Activated B cell treated with CpG ODN at 0.5 μM for 24 hours (primary cell): ENCODE results near the gene ZKSCAN5. TPM values are rescaled to one million over a fixed set of nuclear protein-coding genes. Genes with fewer than 3 reads are reported as not detected.

Experiments
- ATAC-seq: fragments of 200-7000 bp; cut with Tn5 transposase; one replicate; pipeline ENCODE4 v1.10.0; 2021; ENCODE audit warnings: low read depth, mild to moderate bottlenecking, moderate library complexity
- CTCF ChIA-PET: fragments of 350-600 bp; sonication (Branson Sonifier 250); formaldehyde crosslinking; loops from one replicate; lab custom pipeline; 2021; ENCODE audit warnings: antibody characterized with exemption; lab: Charles Lee
- POLR2A ChIA-PET: fragments of 350-600 bp; sonication (Branson Sonifier 250); formaldehyde crosslinking; loops from one replicate; lab custom pipeline; 2021; ENCODE audit warnings: antibody characterized with exemption; lab: Charles Lee
- DNase-seq: peaks from one replicate; pipeline ENCODE4 v3.0.0; 2022
- H3K27ac Mint-ChIP-seq: one replicate; pipeline ENCODE4 v1.8.0; 2020; ENCODE audit warnings: mixed read lengths
- H3K27me3 Mint-ChIP-seq: one replicate; pipeline ENCODE4 v1.8.0; 2021; ENCODE audit warnings: mixed read lengths
- H3K36me3 Mint-ChIP-seq: one replicate; pipeline ENCODE4 v1.8.0; 2021; ENCODE audit warnings: low read depth, mixed read lengths
- H3K4me1 Mint-ChIP-seq: one replicate; pipeline ENCODE4 v1.8.0; 2021; ENCODE audit warnings: mixed read lengths
- H3K4me3 Mint-ChIP-seq: one replicate; pipeline ENCODE4 v1.8.0; 2020; ENCODE audit warnings: mild to moderate bottlenecking, mixed read lengths
- H3K9me3 Mint-ChIP-seq: one replicate; pipeline ENCODE4 v1.8.0; 2020; ENCODE audit warnings: mixed read lengths
- CTCF ChIP-seq: fragments of 200-600 bp; IDR thresholded peaks from one replicate; pipeline ENCODE4 v1.8.0; 2022; ENCODE audit warnings: antibody characterized with exemption, mild to moderate bottlenecking
- intact Hi-C: fragments of 100-400 bp; cut with micrococcal nuclease; formaldehyde crosslinking; loops from one replicate; pipeline ENCODE4 v1.15.1; 2024
- total RNA-seq: library from RNA; stranded (reverse); gene quantifications from 2 replicates; pipeline ENCODE4 v1.2.3, GENCODE V29; 2022

ZKSCAN5 gene
- total RNA-seq, 1 donor from 2014 or later: 10.3 TPM

GRCh38 chr7:99551334-99551733, 46.9 kb downstream of the ZKSCAN5 start:
- CTCF ChIA-PET: no interaction called here
- H3K4me3 Mint-ChIP-seq: peak overlapping the region; percentile 91
- peaks cover 56% of the 10 kb centered on the region for H3K36me3 Mint-ChIP-seq
- POLR2A ChIA-PET: interaction anchor here (1.2 kb wide), 4 partner anchors 46 to 51 kb away, joined by 4 to 31 read pairs (median 14); partner anchors contain the start of genes ZKSCAN5 and ZNF394
- DNase-seq (no peak), ATAC-seq (peak; percentile 8)
- intact Hi-C loops: loop anchor here (10.0 kb wide), 3 partner anchors 177 to 677 kb away; partner anchors contain the start of genes ARPC1B, TMEM130, TRIM4 and TRRAP
- peak overlapping the region; percentile 87 for H3K27ac Mint-ChIP-seq
- no peaks in the 10 kb centered on the region for H3K27me3 Mint-ChIP-seq
- TF ChIP-seq CTCF: no peak
- peaks cover 3% of the 10 kb centered on the region for H3K9me3 Mint-ChIP-seq
- peaks cover 30% of the 10 kb centered on the region for H3K4me1 Mint-ChIP-seq

GRCh38 chr7:99551767-99552463, 47.5 kb downstream of the ZKSCAN5 start, which contains the start of gene FAM200A:
Gene FAM200A, minus strand, starts transcription at chr7:99552114. Its CDS starts 3,707 bp downstream, at chr7:99548407.
- intact Hi-C loops: loop anchor here (1.0 to 10.0 kb wide), 7 partner anchors 48 to 677 kb away; partner anchors contain the start of genes ARPC1B, TMEM130, TRIM4 and TRRAP
- Mint-ChIP-seq H3K27me3 (no peaks in the 10 kb centered on the region), H3K36me3 (peaks cover 53% of the 10 kb centered on the region), H3K4me1 (peaks cover 33% of the 10 kb centered on the region), H3K27ac (peak within 1 kb of the TSS; percentile 87), H3K9me3 (peaks cover 3% of the 10 kb centered on the region), H3K4me3 (peak within 1 kb of the TSS; percentile 91)
- POLR2A ChIA-PET: interaction anchor here (0.5 to 1.2 kb wide), 12 partner anchors 8 to 531 kb away, joined by 3 to 31 read pairs (median 4); partner anchors contain the start of genes BUD31, PDAP1, ZKSCAN5 and ZNF394
- ATAC-seq (peak; percentile 98), DNase-seq (peak; percentile 78)
- CTCF ChIA-PET: no interaction called here
- no peak for TF ChIP-seq CTCF

- ChIA-PET CTCF (no interaction called here), POLR2A (interaction anchor here (1.5 kb wide), 1 partner anchor 53 kb away, joined by 4 read pairs; the partner anchor contains the start of gene ZNF394)
- Mint-ChIP-seq H3K9me3 (peaks cover 3% of the 10 kb centered on the region), H3K4me1 (peaks cover 44% of the 10 kb centered on the region), H3K4me3 (no peak overlapping the region), H3K27ac (no peak overlapping the region), H3K36me3 (peaks cover 46% of the 10 kb centered on the region), H3K27me3 (no peaks in the 10 kb centered on the region)
- TF ChIP-seq CTCF: no peak
- intact Hi-C loops: loop anchor here (10.0 kb wide), 3 partner anchors 178 to 678 kb away; partner anchors contain the start of genes ARPC1B, TMEM130, TRIM4 and TRRAP
- ATAC-seq (no peak), DNase-seq (no peak)
These were observed 48.6 kb downstream of the ZKSCAN5 start for GRCh38 chr7:99553039-99553438.

- DNase-seq: no peak
- Mint-ChIP-seq H3K9me3 (no peaks in the 10 kb centered on the region), H3K4me3 (no peak overlapping the region), H3K27me3 (no peaks in the 10 kb centered on the region), H3K27ac (no peak overlapping the region), H3K4me1 (peaks cover 49% of the 10 kb centered on the region), H3K36me3 (peaks cover 43% of the 10 kb centered on the region)
- ChIA-PET POLR2A (no interaction called here), CTCF (no interaction called here)
- intact Hi-C loops: loop anchor here (10.0 kb wide), 3 partner anchors 180 to 680 kb away; partner anchors contain the start of genes ARPC1B, TMEM130, TRIM4 and TRRAP
- TF ChIP-seq CTCF: no peak
- no peak for ATAC-seq
These were observed 50.5 kb downstream of the ZKSCAN5 start for GRCh38 chr7:99554939-99555338.

GRCh38 chr7:99557196-99557607, 52.7 kb downstream of the ZKSCAN5 start:
- no peak for ATAC-seq
- DNase-seq: no peak
- H3K4me1 Mint-ChIP-seq: peaks cover 50% of the 10 kb centered on the region
- H3K27me3 Mint-ChIP-seq: no peaks in the 10 kb centered on the region
- H3K27ac Mint-ChIP-seq: peak overlapping the region; percentile 97
- ChIA-PET CTCF (interaction anchor here (1.5 kb wide), 1 partner anchor 58 kb away, joined by 3 read pairs; no protein-coding TSS in a partner anchor), POLR2A (interaction anchor here (0.6 to 5.2 kb wide), 12 partner anchors 25 to 920 kb away, joined by 3 to 69 read pairs (median 10); partner anchors contain the start of genes ARPC1B, BUD31, PDAP1 and SMURF1)
- TF ChIP-seq CTCF: no peak
- H3K9me3 Mint-ChIP-seq: no peaks in the 10 kb centered on the region
- peak overlapping the region; percentile 97 for H3K4me3 Mint-ChIP-seq
- intact Hi-C loops: loop anchor here (10.0 kb wide), 3 partner anchors 182 to 682 kb away; partner anchors contain the start of genes ARPC1B, TMEM130, TRIM4 and TRRAP
- H3K36me3 Mint-ChIP-seq: peaks cover 60% of the 10 kb centered on the region
